ENCODE data around the gene PSEN2. TPM values are rescaled to one million over a fixed set of nuclear protein-coding genes. Genes with fewer than 3 reads are reported as not detected.

PSEN2 gene
- total RNA-seq, 1 experiment from 2014 or later: 14.8 TPM

GRCh38 chr1:226939438-226940028, 69.1 kb downstream of the PSEN2 start:
- peak overlapping the region; percentile 95 for H2AFZ ChIP-seq
- no peaks in the 10 kb centered on the region for H3K9me2 ChIP-seq (ENCODE audit: insufficient read depth)
- BruUV-seq (replicated peaks): TSS peak; percentile 94
- no peaks in the 10 kb centered on the region for H4K20me1 ChIP-seq (ENCODE audit: insufficient read depth)
- DNase-seq: peak in 1 of 2 experiments; percentile 44
- peaks cover 7% of the 10 kb centered on the region for H3K9me3 ChIP-seq (ENCODE audit: insufficient read depth, low read depth)
- CTCF ChIA-PET: no interaction called here
- H3K4me1 ChIP-seq (replicated peaks; ENCODE audit: insufficient read depth): peaks cover 19% of the 10 kb centered on the region
- TF ChIP-seq EZH2 (IDR thresholded peaks at IDR 0.05; ENCODE audit: low read depth): no peak
- no peak for TF ChIP-seq CTCF (conservative IDR thresholded peaks at IDR 0.05)
- intact Hi-C loops (cut with micrococcal nuclease; ENCODE audit: unreplicated experiment): loop anchor here (2.0 to 5.0 kb wide), 2 partner anchors 62 to 417 kb away; no protein-coding TSS in a partner anchor
- H3K36me3 ChIP-seq (ENCODE audit: low read depth): no peaks in the 10 kb centered on the region
- peaks cover 11% of the 10 kb centered on the region; the same call in 1 of the 2 replicates for H3F3A ChIP-seq (ENCODE audit: insufficient read depth, low read depth)
- H3K79me2 ChIP-seq (ENCODE audit: low read depth): peaks cover 35% of the 10 kb centered on the region
- H3K27me3 ChIP-seq (ENCODE audit: insufficient read depth, low read depth): no peaks in the 10 kb centered on the region
- POLR2A ChIA-PET (ENCODE audit: unreplicated experiment): interaction anchor here (0.6 to 0.7 kb wide), 4 partner anchors 259 to 1146 kb away, joined by 3 to 5 read pairs (median 4); partner anchors contain the start of gene ARF1
- H3K4me2 ChIP-seq: peak overlapping the region; percentile 89
- peak overlapping the region; percentile 69 for H3K4me3 ChIP-seq
- H3K27ac ChIP-seq: peak overlapping the region; percentile 87

GRCh38 chr1:226940029-226940805, 69.8 kb downstream of the PSEN2 start, which contains the start of gene COQ8A:
COQ8A (plus strand) TSS chr1:226940294; CDS start chr1:226961386, 21,092 bp downstream.
- H3K4me1 ChIP-seq (replicated peaks; ENCODE audit: insufficient read depth): peaks cover 19% of the 10 kb centered on the region
- no peaks in the 10 kb centered on the region; the same call in 1 of the 2 replicates for H4K20me1 ChIP-seq (ENCODE audit: insufficient read depth)
- H3K36me3 ChIP-seq (ENCODE audit: low read depth): no peaks in the 10 kb centered on the region
- H3K4me3 ChIP-seq: peak within 1 kb of the TSS; percentile 69
- TF ChIP-seq EZH2 (IDR thresholded peaks at IDR 0.05; ENCODE audit: low read depth) (no peak), CTCF (conservative IDR thresholded peaks at IDR 0.05) (no peak)
- peak within 1 kb of the TSS; percentile 95 for H2AFZ ChIP-seq
- intact Hi-C loops (cut with micrococcal nuclease; ENCODE audit: unreplicated experiment): no loop called here
- H3K9me3 ChIP-seq (ENCODE audit: insufficient read depth, low read depth): no peaks in the 10 kb centered on the region; the same call in 1 of the 2 replicates
- H3K79me2 ChIP-seq (ENCODE audit: low read depth): peaks cover 35% of the 10 kb centered on the region
- BruUV-seq (replicated peaks): no TSS peak
- ChIA-PET POLR2A (ENCODE audit: unreplicated experiment) (interaction anchor here (0.5 to 0.7 kb wide), 6 partner anchors 65 to 756 kb away, joined by 3 to 6 read pairs (median 3); partner anchors contain the start of gene PARP1), CTCF (interaction anchor here (0.6 kb wide), 1 partner anchor 603 kb away, joined by 3 read pairs; no protein-coding TSS in a partner anchor)
- peak within 1 kb of the TSS; percentile 87 for H3K27ac ChIP-seq
- DNase-seq: peak; percentile 97 to 100
- peak within 1 kb of the TSS; percentile 92 for H3K4me2 ChIP-seq
- no peaks in the 10 kb centered on the region for H3K9me2 ChIP-seq (ENCODE audit: insufficient read depth)
- H3K27me3 ChIP-seq (ENCODE audit: insufficient read depth, low read depth): no peaks in the 10 kb centered on the region
- peaks cover 6% of the 10 kb centered on the region; the same call in 1 of the 2 replicates for H3F3A ChIP-seq (ENCODE audit: insufficient read depth, low read depth)

- intact Hi-C loops (cut with micrococcal nuclease; ENCODE audit: unreplicated experiment): no loop called here
- Histone ChIP-seq H3K4me3 (peak overlapping the region; percentile 69), H3K4me1 (replicated peaks; ENCODE audit: insufficient read depth) (peaks cover 19% of the 10 kb centered on the region), H4K20me1 (ENCODE audit: insufficient read depth) (no peaks in the 10 kb centered on the region; the same call in 1 of the 2 replicates), H3K9me3 (ENCODE audit: insufficient read depth, low read depth) (no peaks in the 10 kb centered on the region), H3K27ac (no peak overlapping the region), H3K9me2 (ENCODE audit: insufficient read depth) (no peaks in the 10 kb centered on the region), H3F3A (ENCODE audit: insufficient read depth, low read depth) (peaks cover 6% of the 10 kb centered on the region; the same call in 1 of the 2 replicates), H3K36me3 (ENCODE audit: low read depth) (no peaks in the 10 kb centered on the region), H3K27me3 (ENCODE audit: insufficient read depth, low read depth) (no peaks in the 10 kb centered on the region), H3K79me2 (ENCODE audit: low read depth) (peaks cover 35% of the 10 kb centered on the region), H2AFZ (peak overlapping the region; percentile 93), H3K4me2 (peak overlapping the region; percentile 92)
- TF ChIP-seq EZH2 (IDR thresholded peaks at IDR 0.05; ENCODE audit: low read depth) (no peak), CTCF (conservative IDR thresholded peaks at IDR 0.05) (no peak)
- ChIA-PET POLR2A (ENCODE audit: unreplicated experiment) (no interaction called here), CTCF (interaction anchor here (0.6 kb wide), 1 partner anchor 602 kb away, joined by 3 read pairs; no protein-coding TSS in a partner anchor)
- BruUV-seq (replicated peaks): no TSS peak
- DNase-seq: no peak
Measured at GRCh38 chr1:226940806-226941067, 70.3 kb downstream of the PSEN2 start.
